Measurements from ENCODE around the gene RBM11. TPM values are rescaled to one million over a fixed set of nuclear protein-coding genes. Genes with fewer than 3 reads are reported as not detected.

The RBM11 gene, protein sequence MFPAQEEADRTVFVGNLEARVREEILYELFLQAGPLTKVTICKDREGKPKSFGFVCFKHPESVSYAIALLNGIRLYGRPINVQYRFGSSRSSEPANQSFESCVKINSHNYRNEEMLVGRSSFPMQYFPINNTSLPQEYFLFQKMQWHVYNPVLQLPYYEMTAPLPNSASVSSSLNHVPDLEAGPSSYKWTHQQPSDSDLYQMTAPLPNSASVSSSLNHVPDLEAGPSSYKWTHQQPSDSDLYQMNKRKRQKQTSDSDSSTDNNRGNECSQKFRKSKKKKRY
- total RNA-seq, result 0.91 TPM in 1 of 2 replicates, not detected in the other

DNA sequence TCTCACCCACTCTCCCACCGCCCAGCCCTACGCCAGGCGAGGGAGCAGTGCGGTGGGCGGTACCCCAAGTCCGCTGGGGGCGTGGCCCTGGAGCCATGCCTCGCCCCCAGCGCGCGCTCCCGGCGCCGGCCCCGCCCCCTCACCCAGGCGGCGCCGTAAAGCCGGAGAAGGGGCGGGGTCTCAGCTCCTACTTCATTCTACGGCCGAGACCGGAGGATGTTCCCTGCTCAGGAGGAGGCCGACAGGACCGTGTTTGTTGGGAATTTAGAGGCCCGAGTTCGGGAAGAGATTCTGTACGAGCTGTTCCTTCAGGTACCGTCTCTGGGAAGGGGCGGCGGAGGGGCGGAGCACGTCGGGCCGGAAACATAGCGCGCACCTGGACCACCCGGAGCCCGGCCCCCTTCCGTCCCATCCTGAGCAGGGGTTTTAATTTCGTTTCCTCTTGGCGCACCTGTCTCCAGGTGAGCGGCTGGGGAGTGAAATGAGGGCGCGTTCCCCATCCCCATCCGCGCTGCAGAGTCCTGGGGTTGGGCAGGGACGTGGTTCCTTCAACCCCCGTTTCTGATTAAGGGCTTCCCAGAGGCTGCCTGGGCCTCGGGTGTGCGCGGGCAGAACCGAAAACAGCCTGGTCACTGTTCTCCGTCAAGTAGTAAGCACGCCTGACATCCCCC is at the start of gene RBM11:
RBM11 (plus strand) TSS at position 187 of the 671 bp plus-strand sequence; CDS start at position 217, 30 bp downstream.

DNA sequence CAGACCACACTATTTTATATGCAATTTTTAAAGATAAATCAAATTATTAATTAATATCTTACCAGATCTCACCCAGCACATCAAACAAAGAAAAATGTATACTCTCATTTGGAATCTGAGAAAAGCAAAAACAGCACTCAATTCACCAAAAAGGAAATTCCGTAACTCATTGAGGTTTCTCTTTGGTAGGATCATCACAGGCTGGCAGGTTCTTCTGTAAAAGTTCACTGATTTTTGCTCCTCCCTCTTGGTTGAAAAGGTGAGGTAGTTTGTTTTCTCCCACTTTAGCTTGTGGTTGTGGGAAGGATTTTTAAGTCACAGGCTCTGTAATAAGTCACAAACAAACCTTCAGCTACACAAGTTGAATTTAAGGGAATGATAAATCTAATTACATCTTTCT is 5.2 kb upstream of the RBM11 start, which contains the start of gene LIPI:
LIPI (minus strand) TSS at position 218 of the 400 bp plus-strand sequence; CDS start at position 108, 110 bp downstream.

Other genes with a start within 250 kb of the RBM11 start
- not detected in 2 replicates for gene LIPI, start 5.2 kb upstream of the RBM11 start, total RNA-seq
- 69.8 and 71.9 TPM in 2 replicates for gene HSPA13, start 167.0 kb downstream of the RBM11 start, total RNA-seq

Measured in epithelial cell of umbilical artery (primary cell).